GM12878 (cell line): ENCODE results near the gene HCFC1. TPM values are rescaled to one million over a fixed set of nuclear protein-coding genes. Genes with fewer than 3 reads are reported as not detected.

ENCODE experiments used
- BHLHE40 ChIP-seq, 2 experiments: fragments of 450-650 bp in 1 of 2; IDR thresholded peaks; 2 replicates each; pipeline ENCODE4 v1.6.1; 2011 to 2017; ENCODE audit warnings: low read depth in 2 of 2, borderline replicate concordance in 1 of 2, improper control_type of control experiment in 1 of 2, low read length in 1 of 2, mild to moderate bottlenecking in 1 of 2
- HDGF ChIP-seq: fragments of 450-650 bp; IDR thresholded peaks from 2 replicates; pipeline ENCODE4 v1.6.1; 2016; ENCODE audit warnings: antibody characterized with exemption
- IKZF1 ChIP-seq: fragments of 450-650 bp; conservative IDR thresholded peaks from 2 replicates; pipeline ENCODE4 v1.6.1; 2017; ENCODE audit warnings: antibody characterized with exemption, mild to moderate bottlenecking
- SKIL ChIP-seq: fragments of 450-650 bp; IDR thresholded peaks from 2 replicates; pipeline ENCODE4 v1.6.1; 2017; ENCODE audit warnings: mild to moderate bottlenecking, low read depth, inconsistent platforms; ENCODE audit not compliant: poor library complexity, severe bottlenecking
- TCF12 ChIP-seq: IDR thresholded peaks from 2 replicates; pipeline ENCODE4 v1.6.1; 2011; ENCODE audit warnings: low read depth, mild to moderate bottlenecking, low read length
- ZNF384 ChIP-seq: IDR thresholded peaks from 2 replicates; pipeline ENCODE4 v1.6.1; 2012; ENCODE audit warnings: low read depth, mild to moderate bottlenecking, low read length, improper control_type of control experiment, borderline replicate concordance
- polyA plus RNA-seq, 11 experiments: library from polyadenylated mRNA; depleted of rRNA in 4 of 11; unstranded in 6 of 11; stranded (reverse) in 5 of 11; fragments of >200 nt; fragmentation: Nextera tagmentation in 4 of 11; fragmentation: Illumina TruSeq in 1 of 11; extraction: Ambion mirVana in 4 of 11; extraction: Trizol in 1 of 11; gene quantifications; 1 replicate in 1 of 11; 2 replicates in 10 of 11; pipeline versions ENCODE4 v1.2.1 to v1.2.3, GENCODE V29; 2011 to 2016; ENCODE audit warnings: inconsistent platforms in 2 of 11, missing spikeins in 2 of 11, low read depth in 1 of 11
- total RNA-seq, 4 experiments: library from RNA; depleted of rRNA in 3 of 4; stranded (reverse); fragments of >200 nt in 3 of 4; fragmentation: Illumina TruSeq in 1 of 4; extraction: Trizol in 1 of 4; gene quantifications; 2 replicates each; pipeline versions ENCODE4 v1.2.1 to v1.2.3, GENCODE V29; 2013 to 2021
- TF ChIP-seq, protein P1 (sequence below), 3 experiments: IDR thresholded peaks in 2 of 3; conservative IDR thresholded peaks in 1 of 3; 2 replicates each; pipeline ENCODE4 v1.5.1; 2011; ENCODE audit warnings: low read depth in 3 of 3, low read length in 3 of 3, mild to moderate bottlenecking in 3 of 3, control low read depth in 2 of 3, moderate library complexity in 2 of 3, inconsistent platforms in 1 of 3, mixed read lengths in 1 of 3; ENCODE audit not compliant: control insufficient read depth in 2 of 3, insufficient read depth in 1 of 3; ENCODE audit errors: extremely low read depth in 1 of 3

The HCFC1 gene
- total and polyA plus RNA-seq, 10 of the 15 experiments (the other 5 are each of a cell fraction or from before 2014, with no cell fraction given), result 3.9 to 92.7 (median 23.5) TPM

- TF ChIP-seq ZNF384 (peak; percentile 93), SKIL (peak; percentile 39), HDGF (peak; percentile 96), IKZF1 (peak; percentile 58; the same call in 1 of the 2 replicates), BHLHE40 (IDR thresholded peaks at IDR 0.05; ENCODE audit: borderline replicate concordance in 1 of 2, low read depth in 2 of 2, low read length in 1 of 2) (peak; percentile 92 to 93), TCF12 (peak; percentile 81)
- TF ChIP-seq, protein P1, sequence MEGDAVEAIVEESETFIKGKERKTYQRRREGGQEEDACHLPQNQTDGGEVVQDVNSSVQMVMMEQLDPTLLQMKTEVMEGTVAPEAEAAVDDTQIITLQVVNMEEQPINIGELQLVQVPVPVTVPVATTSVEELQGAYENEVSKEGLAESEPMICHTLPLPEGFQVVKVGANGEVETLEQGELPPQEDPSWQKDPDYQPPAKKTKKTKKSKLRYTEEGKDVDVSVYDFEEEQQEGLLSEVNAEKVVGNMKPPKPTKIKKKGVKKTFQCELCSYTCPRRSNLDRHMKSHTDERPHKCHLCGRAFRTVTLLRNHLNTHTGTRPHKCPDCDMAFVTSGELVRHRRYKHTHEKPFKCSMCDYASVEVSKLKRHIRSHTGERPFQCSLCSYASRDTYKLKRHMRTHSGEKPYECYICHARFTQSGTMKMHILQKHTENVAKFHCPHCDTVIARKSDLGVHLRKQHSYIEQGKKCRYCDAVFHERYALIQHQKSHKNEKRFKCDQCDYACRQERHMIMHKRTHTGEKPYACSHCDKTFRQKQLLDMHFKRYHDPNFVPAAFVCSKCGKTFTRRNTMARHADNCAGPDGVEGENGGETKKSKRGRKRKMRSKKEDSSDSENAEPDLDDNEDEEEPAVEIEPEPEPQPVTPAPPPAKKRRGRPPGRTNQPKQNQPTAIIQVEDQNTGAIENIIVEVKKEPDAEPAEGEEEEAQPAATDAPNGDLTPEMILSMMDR (IDR thresholded peaks at IDR 0.05 in 2 of 3, conservative IDR thresholded peaks at IDR 0.05 in 1 of 3; ENCODE audit: control insufficient read depth in 2 of 3, extremely low read depth in 1 of 3, insufficient read depth in 1 of 3, low read depth in 3 of 3, low read length in 3 of 3), result no peak
These were observed 70.5 kb downstream of the HCFC1 start (continued) for GRCh38 chrX:153900831-153901752.
